ENCODE results near the gene CUL2.

Gene CUL2

GRCh38 chr10:35090162-35090954 is at the start of gene CUL2:
Gene CUL2 (minus strand): TSS chr10:35090341. CDS start chr10:35071317, 19,024 bp downstream.
- DNase-seq (ENCODE audit: insufficient read length, low spot score) (peak; percentile 94), FAIRE-seq (peak; percentile 98)

GRCh38 chr10:35136263-35136815 is 46.2 kb upstream of the CUL2 start:
- peak; percentile 87 for FAIRE-seq
- no peak for DNase-seq (ENCODE audit: insufficient read length, low spot score)

- FAIRE-seq (no peak), DNase-seq (ENCODE audit: insufficient read length, low spot score) (no peak)
Measured at GRCh38 chr10:35135861-35136260, 45.7 kb upstream of the CUL2 start.

DNA sequence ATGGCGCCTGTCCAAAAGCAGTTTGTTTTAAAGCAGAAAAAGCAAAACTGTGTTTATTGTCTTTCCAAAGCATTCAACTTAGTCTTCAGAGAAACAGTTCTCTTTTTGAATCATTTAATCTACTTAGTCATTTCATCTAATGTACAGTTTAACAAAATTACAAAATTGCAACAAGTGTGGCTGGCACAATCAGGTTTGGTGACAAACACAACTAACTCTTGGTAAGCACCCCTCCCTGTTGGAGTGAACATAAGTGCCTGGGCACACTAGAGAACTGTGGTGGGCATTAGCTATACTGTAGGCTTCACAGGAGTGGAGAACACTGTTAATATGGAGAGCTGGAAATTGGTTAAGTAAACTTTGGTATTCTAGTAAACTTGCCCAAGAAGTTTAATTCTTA is 43.4 kb upstream of the CUL2 start:
- FAIRE-seq = peak; percentile 72

DNA sequence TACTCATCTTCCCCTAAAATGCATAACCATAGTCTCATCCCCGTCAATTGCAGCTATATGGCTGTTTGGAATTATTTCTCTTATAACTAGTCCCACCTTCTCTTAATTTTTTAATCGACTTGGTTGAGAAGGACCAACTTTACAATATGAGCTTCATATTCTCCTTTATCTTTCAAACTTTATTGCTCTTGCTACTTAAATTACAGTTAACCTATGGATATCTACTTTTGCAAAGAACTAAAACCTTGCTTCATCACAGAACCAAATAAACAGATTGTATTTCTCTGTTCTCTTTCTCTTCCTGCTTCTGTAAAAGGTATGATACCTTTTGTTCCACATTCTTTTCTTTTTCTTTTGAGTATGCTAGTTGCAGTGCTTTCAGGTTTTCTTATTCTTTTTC is 42.6 kb upstream of the CUL2 start:
- DNase-seq (ENCODE audit: insufficient read length, low spot score) = no peak
- no peak for FAIRE-seq

More for the DNA sequence above, 43.4 kb upstream of the CUL2 start:
- DNase-seq (ENCODE audit: insufficient read length, low spot score) = no peak

DNA sequence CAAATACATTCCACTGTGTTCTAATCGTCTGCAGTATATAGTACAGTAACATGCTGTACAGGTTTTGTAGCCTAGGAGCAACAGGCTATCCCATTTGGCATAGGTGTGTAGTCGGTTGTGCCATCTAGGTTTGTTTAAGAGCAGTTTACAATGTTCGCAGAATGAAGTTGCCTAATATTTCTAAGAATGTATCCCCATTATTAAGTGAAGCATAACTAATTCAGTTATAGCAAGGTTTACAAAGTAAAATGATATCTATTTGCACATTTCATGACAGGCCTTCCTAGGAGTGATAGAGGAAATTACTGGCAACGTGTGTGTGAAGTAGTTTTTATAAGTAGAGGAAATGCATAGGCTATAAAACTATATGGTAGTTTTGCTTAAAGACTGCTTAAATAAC is 40.5 kb upstream of the CUL2 start:
- no peak for DNase-seq (ENCODE audit: insufficient read length, low spot score)
- FAIRE-seq = peak; percentile 66

DNA sequence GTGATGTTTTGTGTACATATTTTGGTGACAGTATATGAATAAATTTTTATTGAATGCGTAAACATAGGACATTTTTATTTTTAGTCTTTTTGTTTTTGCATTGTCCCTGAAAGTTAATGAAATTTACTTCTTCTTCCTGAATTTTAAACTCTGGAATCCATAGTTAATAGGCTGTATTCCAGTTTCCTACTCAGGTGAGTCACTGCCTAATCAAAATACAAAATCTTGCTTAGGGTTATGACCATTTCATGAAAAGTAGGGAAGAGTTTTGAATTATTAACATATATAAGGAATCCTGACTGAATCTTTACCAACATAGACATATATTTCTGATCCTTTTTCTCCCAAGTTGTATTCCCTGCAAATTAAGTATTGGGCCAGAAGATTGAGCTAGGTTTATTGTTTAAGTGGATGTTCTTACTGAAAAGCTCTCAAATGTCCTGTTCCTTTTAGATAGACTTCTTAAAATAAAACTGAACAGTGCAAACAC is 39.1 kb upstream of the CUL2 start:
- no peak for FAIRE-seq
- DNase-seq (ENCODE audit: insufficient read length, low spot score) = no peak

DNA sequence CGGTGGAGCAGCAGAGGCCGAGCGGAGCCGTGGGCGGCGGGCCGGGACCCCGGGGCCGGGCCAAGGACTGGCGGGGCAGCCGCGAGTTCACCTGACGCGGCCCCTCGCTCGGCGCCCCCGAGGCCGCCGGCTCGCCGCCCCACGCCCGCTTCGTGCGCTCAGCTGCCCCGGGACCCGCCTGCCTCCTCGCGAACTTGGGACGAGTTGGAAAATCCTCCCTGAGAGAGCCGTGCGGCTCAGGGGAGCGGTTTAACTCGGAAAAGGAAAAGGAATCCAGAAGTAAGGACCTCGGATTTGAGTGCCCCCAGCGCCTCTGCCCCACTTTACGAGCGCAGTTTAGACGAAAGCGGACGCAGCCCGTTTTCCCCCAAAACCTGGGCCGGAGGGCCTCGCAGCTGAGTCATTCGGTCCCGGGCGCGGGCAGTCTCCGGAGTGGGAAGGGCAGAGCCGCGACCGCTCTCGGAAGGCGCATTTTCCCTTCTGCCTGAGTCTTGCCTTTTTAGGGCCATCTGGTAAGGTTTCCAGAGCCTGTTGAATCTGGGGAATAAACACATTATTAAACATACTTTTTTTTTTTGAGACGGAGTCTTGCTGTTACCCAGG is 37.2 kb upstream of the CUL2 start:
- DNase-seq (ENCODE audit: insufficient read length, low spot score) (peak; percentile 63), FAIRE-seq (no peak)

DNA sequence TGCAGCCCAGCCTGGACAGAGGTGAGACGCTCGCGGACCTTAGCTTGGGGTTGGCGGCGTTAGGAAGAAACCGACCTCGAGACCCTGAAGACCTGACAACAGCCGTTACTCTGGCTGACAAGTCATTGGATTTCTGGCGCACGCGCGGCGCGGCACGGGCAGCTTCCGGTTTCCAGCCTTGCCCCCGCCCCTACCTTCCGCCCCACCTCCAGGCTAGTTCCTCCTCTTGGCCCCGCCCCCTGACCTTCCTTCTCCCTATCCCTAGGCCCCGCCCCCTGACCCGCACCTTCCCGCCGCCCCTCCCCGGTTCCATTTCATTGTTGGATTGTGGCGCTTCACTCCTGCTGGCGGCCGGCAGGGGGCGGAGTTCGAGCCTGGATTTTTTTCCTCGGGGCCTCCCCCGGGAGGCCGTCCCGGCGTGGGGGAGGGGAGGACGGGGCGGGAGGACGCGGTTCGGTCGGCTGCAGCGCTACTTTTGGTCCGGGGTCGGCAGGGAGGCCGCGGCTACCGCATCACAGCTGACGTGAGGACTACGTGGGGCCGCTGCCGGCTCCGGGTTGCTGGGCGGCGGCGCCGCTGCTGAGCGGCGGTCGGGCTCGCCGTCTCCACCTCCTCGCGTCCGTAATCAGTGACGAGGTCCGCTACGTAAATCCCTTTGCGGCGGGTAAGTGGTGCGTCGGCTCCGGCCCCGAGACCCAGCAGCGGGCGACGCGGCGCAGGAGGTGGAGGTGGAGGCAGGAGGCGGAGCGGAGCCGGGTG is 36.6 kb upstream of the CUL2 start, which contains the start of gene CREM:
Gene CREM (plus strand): TSS at position 317 of the 759 bp plus-strand sequence. CDS start 10,990 bp downstream, outside the sequence.
- DNase-seq (ENCODE audit: insufficient read length, low spot score) (peak; percentile 97), FAIRE-seq (peak; percentile 100)

DNA sequence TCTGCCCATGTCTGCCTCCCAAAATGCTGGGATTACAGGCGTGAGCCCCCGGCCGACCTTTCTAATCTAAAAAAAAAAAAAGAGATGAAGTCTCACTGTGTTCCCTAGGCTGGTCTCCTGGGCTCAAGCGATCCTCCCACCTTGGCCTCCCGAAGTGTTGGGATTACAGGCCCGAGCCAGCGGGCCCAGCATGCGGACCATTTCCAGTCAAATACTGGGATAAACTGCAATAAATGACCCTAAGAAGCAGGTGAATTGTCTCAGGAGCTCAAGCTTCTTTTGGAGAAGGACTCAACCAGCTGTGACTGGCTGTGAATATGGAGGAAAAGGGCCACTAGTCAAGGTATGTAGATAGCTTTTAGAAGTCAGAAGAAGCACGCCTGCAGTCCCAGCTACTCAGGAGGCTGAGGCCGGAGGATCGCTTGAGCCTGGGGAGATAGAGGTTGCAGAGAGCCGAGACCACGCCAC is 36.0 kb upstream of the CUL2 start:
- FAIRE-seq = no peak

GRCh38 chr10:35124540-35124939 is 34.4 kb upstream of the CUL2 start:
- DNase-seq (ENCODE audit: insufficient read length, low spot score) (no peak), FAIRE-seq (no peak)

More for the DNA sequence above, 36.0 kb upstream of the CUL2 start:
- DNase-seq (ENCODE audit: insufficient read length, low spot score) = no peak

DNA sequence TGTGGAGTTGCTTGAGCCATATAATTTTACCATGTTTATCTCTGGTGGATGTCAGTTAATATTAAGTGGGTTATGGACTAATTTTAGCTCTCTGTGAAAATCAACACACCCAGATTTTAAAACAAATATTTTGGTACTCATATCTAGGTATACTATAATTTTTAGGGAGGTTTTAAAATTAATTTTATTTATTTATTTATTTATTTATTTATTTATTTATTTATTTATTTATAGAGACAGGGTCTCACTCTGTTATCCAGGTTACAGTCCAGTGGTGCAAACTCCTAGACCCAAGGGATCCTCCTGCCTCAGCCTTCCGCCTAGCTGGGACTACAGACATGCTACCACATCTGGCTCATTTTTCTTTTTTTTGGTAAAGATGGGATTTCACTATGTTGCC is 29.2 kb upstream of the CUL2 start:
- DNase-seq (ENCODE audit: insufficient read length, low spot score) = no peak
- FAIRE-seq = no peak

- DNase-seq (ENCODE audit: insufficient read length, low spot score) = no peak
- FAIRE-seq = no peak
Measured at GRCh38 chr10:35112571-35112970, 22.4 kb upstream of the CUL2 start.

DNA sequence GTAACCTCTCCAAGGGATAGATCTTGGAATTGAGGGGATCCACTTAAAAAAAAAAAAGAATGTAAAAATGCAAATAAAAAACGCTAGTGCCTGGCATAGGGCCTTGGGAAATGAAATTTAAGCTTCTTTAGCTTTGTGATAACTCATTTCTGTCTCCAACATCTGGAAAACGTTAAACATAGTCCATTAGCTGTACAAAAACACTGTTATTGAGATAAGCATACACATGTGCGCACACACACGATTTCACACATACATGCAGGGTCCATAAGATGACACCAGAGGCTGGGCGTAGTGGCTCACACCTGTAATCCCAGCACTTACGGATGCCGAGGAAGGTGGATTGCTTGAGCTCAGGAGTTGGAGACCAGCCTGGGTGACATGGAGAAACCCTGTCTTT is 13.7 kb upstream of the CUL2 start:
- FAIRE-seq (peak; percentile 46), DNase-seq (ENCODE audit: insufficient read length, low spot score) (no peak)

DNA sequence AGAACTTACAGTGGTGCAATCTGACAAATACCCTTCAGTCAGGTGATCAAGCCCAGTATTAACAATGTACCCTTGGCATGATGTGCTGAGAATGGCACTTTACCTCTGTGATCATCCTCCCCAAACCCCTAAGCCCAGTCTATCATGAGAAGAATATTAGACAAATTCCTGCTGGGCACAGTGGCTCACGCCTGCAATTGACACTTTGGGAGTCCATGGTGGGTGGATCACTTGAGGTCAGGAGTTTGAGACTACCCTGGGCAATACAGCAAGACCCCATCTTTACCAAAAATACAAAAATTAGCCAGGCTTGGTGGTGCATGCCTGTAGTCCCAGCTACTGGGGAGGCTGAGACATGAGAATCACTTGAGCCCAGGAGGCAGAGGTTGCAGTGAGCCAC is 7.4 kb upstream of the CUL2 start:
- FAIRE-seq (peak; percentile 80), DNase-seq (ENCODE audit: insufficient read length, low spot score) (no peak)

- DNase-seq (ENCODE audit: insufficient read length, low spot score) (no peak), FAIRE-seq (peak; percentile 69)
Measured at GRCh38 chr10:35096312-35096711, 6.2 kb upstream of the CUL2 start.

- FAIRE-seq = no peak
- no peak for DNase-seq (ENCODE audit: insufficient read length, low spot score)
Measured at GRCh38 chr10:35092851-35093250, 2.7 kb upstream of the CUL2 start.

DNA sequence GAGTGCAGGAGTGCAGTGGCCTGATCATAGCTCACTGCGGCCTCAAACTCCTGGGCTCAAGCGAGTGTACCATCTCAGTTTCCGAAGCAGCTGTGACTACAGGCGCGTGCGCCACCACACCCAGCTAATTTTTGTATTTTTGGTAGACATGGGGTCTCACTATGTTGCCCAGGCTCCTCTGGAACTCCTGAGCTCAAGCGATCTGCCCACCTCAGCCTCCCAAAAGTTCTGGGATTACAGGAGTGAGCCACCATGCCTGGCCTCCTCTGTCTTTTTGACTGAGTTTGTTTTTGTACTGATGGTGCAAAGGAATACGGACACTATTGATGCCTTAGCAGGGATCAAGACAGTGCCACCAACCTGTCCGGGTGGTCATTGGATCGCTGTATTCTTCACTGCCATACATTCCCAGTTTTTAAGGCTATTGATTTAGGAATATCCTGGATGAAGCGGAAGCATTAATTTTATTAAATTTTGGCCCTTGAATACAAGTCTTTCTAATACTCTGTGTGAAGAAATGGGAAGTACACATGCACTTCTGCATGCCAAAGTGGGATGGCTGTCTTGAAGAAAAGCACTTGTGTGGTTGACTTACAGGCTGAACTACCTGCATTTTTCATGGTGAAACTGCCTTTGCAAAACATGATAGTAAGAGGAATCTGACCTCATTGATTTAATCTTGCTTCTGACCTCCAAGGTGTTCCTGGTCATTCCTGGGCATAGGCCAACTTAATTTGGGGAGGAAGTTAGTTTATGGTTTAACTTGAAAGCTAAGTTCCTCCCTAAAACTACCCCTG is 2.1 kb upstream of the CUL2 start:
- no peak for FAIRE-seq
- DNase-seq (ENCODE audit: insufficient read length, low spot score) = no peak

DNA sequence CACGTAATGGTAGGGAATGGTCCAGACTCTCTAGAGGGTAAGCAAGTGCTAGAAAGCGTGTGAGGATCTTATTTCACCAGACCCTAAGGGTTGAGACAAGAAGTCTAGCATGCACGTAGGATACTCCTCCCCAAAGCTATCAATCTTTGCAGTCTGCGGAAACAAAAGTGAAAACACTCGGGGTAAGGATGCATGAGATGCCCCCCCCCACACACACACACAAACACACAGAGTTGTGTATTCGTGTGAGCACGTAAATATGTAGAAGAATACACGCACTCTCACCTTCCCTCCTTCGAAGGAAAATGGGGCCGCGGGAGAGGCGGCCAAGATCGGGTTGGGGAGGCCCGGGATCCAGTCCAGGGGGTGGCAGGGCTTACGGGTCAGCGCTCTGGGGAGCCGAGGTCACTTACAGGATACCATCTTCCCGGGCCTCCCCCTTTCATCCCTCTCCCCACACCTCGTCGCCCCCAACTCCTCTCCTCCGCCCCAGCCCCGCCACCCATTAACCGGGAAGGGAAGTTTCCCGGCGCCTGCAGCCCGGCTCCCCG is 455 bp downstream of the CUL2 start:
- DNase-seq (ENCODE audit: insufficient read length, low spot score) (peak; percentile 63), FAIRE-seq (peak; percentile 52)

DNA sequence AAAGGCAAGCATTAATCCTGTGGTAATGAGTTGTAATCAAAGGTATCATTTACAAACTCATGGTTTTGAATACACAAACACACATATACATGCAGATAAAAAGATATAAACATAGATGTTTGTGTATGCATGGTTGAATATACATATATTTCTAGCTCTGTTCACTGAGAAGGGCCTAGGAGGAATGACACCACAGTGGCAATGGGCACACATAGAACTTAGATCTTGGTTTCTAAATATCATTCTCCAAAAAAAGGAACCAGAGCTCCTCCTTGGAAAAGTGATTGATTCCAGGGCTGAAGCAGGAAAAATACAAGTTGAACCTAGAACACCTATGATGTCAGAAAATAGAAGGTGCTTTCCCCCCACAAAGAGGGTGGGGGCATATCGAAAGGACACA is 6.9 kb downstream of the CUL2 start:
- peak; percentile 4 for FAIRE-seq
- no peak for DNase-seq (ENCODE audit: insufficient read length, low spot score)
